GM12864 (cell line): ENCODE results near the gene FUOM.
A peak's percentile ranks its signal among the peaks of the same experiment; 100 is the strongest.

Experiments
- DNase-seq: peaks from one replicate; pipeline ENCODE4 v3.0.0-alpha.2; 2011; ENCODE audit warnings: low read depth
- H3K4me3 ChIP-seq: 2 replicates; pipeline ENCODE4 v1.5.1; 2011; ENCODE audit warnings: mild to moderate bottlenecking, low read depth, low read length, control low read depth
- CTCF ChIP-seq: IDR thresholded peaks from 2 replicates; pipeline ENCODE4 v1.5.1; 2011; ENCODE audit warnings: low read depth, mild to moderate bottlenecking, moderate library complexity, low read length, control low read depth, inconsistent platforms; ENCODE audit errors: missing control alignments

Gene FUOM

GRCh38 chr10:133318494-133319127, 39.2 kb downstream of the FUOM start:
- TF ChIP-seq CTCF = peak; percentile 73
- H3K4me3 ChIP-seq = peak overlapping the region; percentile 21
- no peak for DNase-seq

- DNase-seq = no peak
- no peak overlapping the region for H3K4me3 ChIP-seq
- TF ChIP-seq CTCF = no peak
These were observed 41.1 kb downstream of the FUOM start for GRCh38 chr10:133316732-133317131.

GRCh38 chr10:133316266-133316665, 41.6 kb downstream of the FUOM start:
- TF ChIP-seq CTCF = no peak
- no peak overlapping the region for H3K4me3 ChIP-seq
- no peak for DNase-seq

- H3K4me3 ChIP-seq = no peak overlapping the region
- no peak for DNase-seq
- TF ChIP-seq CTCF = no peak
These were observed 42.0 kb downstream of the FUOM start for GRCh38 chr10:133315847-133316246.

- H3K4me3 ChIP-seq = no peak overlapping the region
- no peak for TF ChIP-seq CTCF
- DNase-seq = no peak
These were observed 42.9 kb downstream of the FUOM start for GRCh38 chr10:133314911-133315310.

GRCh38 chr10:133313192-133313591, 44.6 kb downstream of the FUOM start:
- no peak for TF ChIP-seq CTCF
- DNase-seq = no peak
- H3K4me3 ChIP-seq = no peak overlapping the region

GRCh38 chr10:133312769-133313145, 45.1 kb downstream of the FUOM start:
- no peak for DNase-seq
- no peak for TF ChIP-seq CTCF
- H3K4me3 ChIP-seq = no peak overlapping the region
